Upper lobe of left lung (tissue), 6 donors: ENCODE data around the gene MLLT3. TPM values are rescaled to one million over a fixed set of nuclear protein-coding genes. Genes with fewer than 3 reads are reported as not detected.

ENCODE experiments used
- ATAC-seq, 2 donors: fragments of 200-7000 bp; cut with Tn5 transposase; one replicate each; pipeline ENCODE4 v1.9.1; 2022; ENCODE audit warnings: mild to moderate bottlenecking in 2 of 2, moderate library complexity in 2 of 2; ENCODE audit not compliant: low FRiP score in 2 of 2
- DNase-seq, 2 donors: peaks; one replicate each; pipeline ENCODE4 v3.0.0-alpha.2; 2019 to 2020
- H3K27ac ChIP-seq, 4 donors: fragments of 200-600 bp; sonication (generic); one replicate each; pipeline ENCODE4 v1.5.1; 2016 to 2019
- H3K27me3 ChIP-seq, 4 donors: fragments of 200-600 bp; sonication (generic); one replicate each; pipeline ENCODE4 v1.5.1; 2017 to 2019
- H3K36me3 ChIP-seq, 4 donors: fragments of 200-600 bp; sonication (generic); one replicate each; pipeline ENCODE4 v1.5.1; 2016 to 2019
- H3K4me1 ChIP-seq, 4 donors: fragments of 200-600 bp; sonication (generic); one replicate each; pipeline ENCODE4 v1.5.1; 2018 to 2019
- H3K4me3 ChIP-seq, 4 donors: fragments of 200-600 bp; sonication (generic); one replicate each; pipeline ENCODE4 v1.5.1; 2017 to 2019; ENCODE audit warnings: mild to moderate bottlenecking in 2 of 4, moderate library complexity in 1 of 4
- H3K9me3 ChIP-seq, 4 donors: fragments of 200-600 bp; sonication (generic); one replicate each; pipeline ENCODE4 v1.5.1; 2018 to 2019
- CTCF ChIP-seq, 6 experiments: fragments of 450-650 bp in 4 of 6; fragments of 200-600 bp in 2 of 6; sonication (generic) in 2 of 6; IDR thresholded peaks; one replicate each; pipeline ENCODE4 v1.5.1; 2016 to 2019; ENCODE audit warnings: antibody characterized with exemption in 6 of 6
- EP300 ChIP-seq, 4 donors: sonication (generic); formaldehyde crosslinking; IDR thresholded peaks; one replicate each; pipeline ENCODE4 v1.5.1; 2017; ENCODE audit warnings: antibody characterized with exemption in 4 of 4, control low read depth in 2 of 4
- POLR2A ChIP-seq, 4 donors: fragments of 450-650 bp; IDR thresholded peaks; one replicate each; pipeline ENCODE4 v1.5.1; 2016 to 2017; ENCODE audit warnings: antibody characterized with exemption in 4 of 4, mild to moderate bottlenecking in 2 of 4
- POLR2AphosphoS5 ChIP-seq, 2 donors: sonication (generic); formaldehyde crosslinking; IDR thresholded peaks; one replicate each; pipeline ENCODE4 v1.5.1; 2017; ENCODE audit warnings: antibody characterized with exemption in 2 of 2
- WGBS, 2 donors: methylation state at CpG; one replicate each; pipeline ENCODE4 v1.1.5; 2017 to 2018; 5-methylcytosine and 5-hydroxymethylcytosine counted together
- total RNA-seq, 6 donors: library from RNA; depleted of rRNA in 4 of 6; stranded (reverse); fragments of >200 nt in 4 of 6; gene quantifications; one replicate each; pipeline versions ENCODE4 v1.1.0 to v1.2.1, GENCODE V29; 2016 to 2021
- donor health status: DM: no; HTN: no; CAD: no; lungs with moderate emphysema.
- donor health status: DM: no; HTN: yes; CAD: no; lungs with severe emphysema.

Gene MLLT3
- total RNA-seq, 6 donors from 2014 or later = 13.8 to 30.4 (median 20.9) TPM

DNA sequence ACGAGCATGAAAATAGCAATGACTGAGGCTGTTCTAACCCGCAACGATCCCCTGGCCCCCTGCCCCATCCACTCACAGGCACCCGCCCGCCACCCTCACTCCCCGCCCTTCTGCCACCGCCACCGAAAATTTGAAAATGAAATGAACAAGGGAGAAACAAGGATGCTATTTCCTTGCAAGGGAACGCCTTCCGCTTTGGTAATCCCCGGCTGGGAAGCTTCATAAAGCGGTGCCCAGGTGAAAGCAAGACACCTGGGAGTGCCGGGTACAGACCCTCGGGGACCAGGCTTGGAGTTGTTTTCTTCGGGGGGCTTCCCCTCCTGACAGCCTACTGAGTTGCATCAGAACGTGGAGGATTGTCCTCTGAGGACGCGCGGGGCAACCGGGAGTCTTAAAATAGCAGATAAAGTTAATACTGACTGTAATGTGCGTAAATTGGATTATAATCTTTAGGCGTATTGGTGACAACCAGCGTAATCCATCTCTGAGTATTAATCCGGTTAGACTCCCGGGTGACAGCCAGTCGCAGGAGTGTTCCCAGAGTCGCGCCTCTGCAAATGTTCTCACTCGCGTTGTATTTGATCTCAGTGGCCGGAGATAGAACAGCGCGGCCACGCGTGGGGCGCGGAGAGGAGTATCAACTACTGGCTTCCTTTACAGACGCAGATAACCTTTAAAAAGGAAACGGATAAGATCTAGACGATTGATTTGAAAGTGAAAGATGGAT, 885 bp upstream of the MLLT3 start:
- 0 to 1% methylated on average over 40 of the region's 40 CpGs for WGBS, 2 donors
- no peak for TF ChIP-seq CTCF (IDR thresholded peaks at IDR 0.05)
- TF ChIP-seq EP300 (IDR thresholded peaks at IDR 0.05) = no peak
- TF ChIP-seq POLR2A (IDR thresholded peaks at IDR 0.05) = no peak
- TF ChIP-seq POLR2AphosphoS5 (IDR thresholded peaks at IDR 0.05) = no peak
- Histone ChIP-seq H3K27me3 (no peaks in the 10 kb centered on the region), H3K27ac (peak overlapping the region; percentile 83 to 90 (median 86)), H3K9me3 (no peaks in the 10 kb centered on the region), H3K36me3 (no peaks in the 10 kb centered on the region), H3K4me3 (peak overlapping the region; percentile 60 to 88 (median 74)), H3K4me1 (peaks cover 19 to 44% (median 34%) of the 10 kb centered on the region in 4 donors)
- ATAC-seq (peak in 1 of 2 donors; percentile 32), DNase-seq (peak; percentile 34 to 86)

DNA sequence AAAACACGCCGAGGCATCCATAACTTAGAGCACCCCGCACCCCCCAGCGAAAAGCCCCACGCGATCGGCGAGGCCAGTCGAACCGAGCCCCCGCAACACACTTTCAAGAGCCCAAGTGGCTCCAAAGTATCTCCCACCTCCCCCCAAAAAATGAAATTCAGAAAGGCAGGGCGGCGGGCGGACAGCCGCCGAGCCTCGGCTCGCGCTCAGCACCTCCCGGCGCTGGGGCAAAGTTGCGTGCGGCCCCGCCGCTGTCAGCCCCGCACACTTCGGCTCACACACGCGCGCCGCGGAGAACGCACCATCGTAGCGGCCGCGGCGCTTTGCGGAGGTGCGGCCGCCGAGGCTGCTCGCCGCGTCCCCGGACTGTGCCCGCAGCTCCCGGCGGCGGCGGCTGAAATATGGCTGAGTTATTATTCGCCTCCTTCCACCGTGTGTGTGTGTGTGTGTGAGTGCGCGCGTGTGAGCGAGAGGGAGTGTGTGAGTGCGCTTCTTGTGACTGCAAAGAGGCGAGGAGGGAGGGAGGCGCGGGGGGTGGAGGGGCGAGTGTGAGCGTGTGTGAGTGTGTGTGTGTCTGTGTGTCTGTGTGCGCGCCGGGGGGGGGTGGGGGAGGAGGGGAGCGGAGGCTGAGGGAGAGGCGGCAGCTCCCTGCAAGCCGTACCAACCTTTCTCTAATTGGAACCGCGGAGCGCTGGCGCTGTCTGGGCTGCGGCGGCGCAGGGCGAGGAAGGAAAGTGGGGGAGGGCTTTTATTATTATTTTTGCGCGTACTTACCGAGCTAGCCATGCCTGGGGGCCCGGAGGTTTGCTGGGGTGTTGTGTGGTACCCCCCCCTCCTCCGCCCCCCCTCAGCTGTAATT, 599 bp downstream of the MLLT3 start:
- H3K27ac ChIP-seq = peak overlapping the region; percentile 83 to 90 (median 86)
- H3K9me3 ChIP-seq = no peaks in the 10 kb centered on the region
- DNase-seq (peak; percentile 69 to 89), ATAC-seq (peak; percentile 56 to 86)
- H3K27me3 ChIP-seq = no peaks in the 10 kb centered on the region
- TF ChIP-seq CTCF (IDR thresholded peaks at IDR 0.05) = no peak
- TF ChIP-seq POLR2AphosphoS5 (IDR thresholded peaks at IDR 0.05) = no peak
- no peak for TF ChIP-seq EP300 (IDR thresholded peaks at IDR 0.05)
- TF ChIP-seq POLR2A (IDR thresholded peaks at IDR 0.05) = no peak
- 1% methylated on average over 32 to 74 of the region's 82 CpGs for WGBS, 2 donors
- H3K4me3 ChIP-seq = peak overlapping the region; percentile 60 to 88 (median 74)
- H3K4me1 ChIP-seq = peaks cover 23 to 51% (median 39%) of the 10 kb centered on the region in 4 donors
- H3K36me3 ChIP-seq = no peaks in the 10 kb centered on the region

- no peaks in the 10 kb centered on the region for H3K9me3 ChIP-seq
- H3K36me3 ChIP-seq = no peaks in the 10 kb centered on the region
- peaks cover 23 to 51% (median 40%) of the 10 kb centered on the region in 4 donors for H3K4me1 ChIP-seq
- peak; percentile 36 to 89 for DNase-seq
- TF ChIP-seq POLR2A (IDR thresholded peaks at IDR 0.05) (no peak), EP300 (IDR thresholded peaks at IDR 0.05) (no peak), CTCF (IDR thresholded peaks at IDR 0.05) (no peak), POLR2AphosphoS5 (IDR thresholded peaks at IDR 0.05) (no peak)
- peak in 1 of 2 donors; percentile 4 for ATAC-seq
- peak overlapping the region; percentile 60 to 88 (median 74) for H3K4me3 ChIP-seq
- WGBS, 2 donors = 0 to 1% methylated on average over 54 to 59 of the region's 65 CpGs
- no peaks in the 10 kb centered on the region for H3K27me3 ChIP-seq
- peak overlapping the region; percentile 83 to 90 (median 86) for H3K27ac ChIP-seq
Observed at GRCh38 chr9:20620650-20621470, 1.4 kb downstream of the MLLT3 start.

DNA sequence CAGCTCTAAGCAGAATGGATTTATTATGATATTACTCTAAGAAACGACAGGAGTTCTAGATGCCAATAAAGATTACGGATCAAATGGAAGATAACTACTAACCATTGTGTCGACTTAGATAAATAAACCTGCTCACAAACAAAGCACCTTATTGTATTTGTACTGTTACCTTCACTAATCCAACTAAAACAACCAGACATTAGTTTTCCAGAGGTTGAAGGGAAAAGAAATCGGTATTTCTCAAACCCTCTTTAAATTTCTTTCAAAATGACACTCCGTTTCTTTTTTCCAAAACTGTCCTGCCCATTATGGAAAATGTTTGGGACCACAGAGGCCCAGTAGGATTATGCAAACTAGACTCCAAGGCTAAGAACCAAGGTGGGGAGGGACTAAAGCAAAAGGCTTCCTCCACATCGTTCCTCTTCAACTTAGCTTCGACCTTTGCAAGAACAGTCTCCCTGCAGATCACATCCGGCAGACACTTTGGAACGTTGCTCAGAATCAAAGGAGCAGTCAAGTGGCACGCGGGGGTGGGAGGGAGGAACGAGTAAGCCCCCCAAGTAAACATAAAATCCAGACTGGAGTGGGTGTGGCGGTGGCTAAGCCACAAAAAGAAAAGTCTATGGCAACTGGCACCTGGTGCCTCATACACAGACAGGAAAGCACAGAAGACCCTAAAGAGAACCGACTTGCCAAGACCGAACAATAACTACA, 2.7 kb downstream of the MLLT3 start:
- DNase-seq = peak in 1 of 2 donors; percentile 23

More for the DNA sequence above, 2.7 kb downstream of the MLLT3 start:
- ATAC-seq = no peak
- H3K4me3 ChIP-seq = peak overlapping the region in 3 of 4 donors; percentile 60 to 88 (median 75)
- H3K27me3 ChIP-seq = no peaks in the 10 kb centered on the region
- TF ChIP-seq EP300 (IDR thresholded peaks at IDR 0.05) (no peak), POLR2A (IDR thresholded peaks at IDR 0.05) (no peak), CTCF (IDR thresholded peaks at IDR 0.05) (no peak), POLR2AphosphoS5 (IDR thresholded peaks at IDR 0.05) (no peak)
- peak overlapping the region; percentile 51 to 90 (median 84) for H3K27ac ChIP-seq
- WGBS, 2 donors = 35 to 38% methylated on average over 15 of the region's 15 CpGs
- H3K4me1 ChIP-seq = peaks cover 22 to 49% (median 38%) of the 10 kb centered on the region in 4 donors
- no peaks in the 10 kb centered on the region for H3K9me3 ChIP-seq
- no peaks in the 10 kb centered on the region for H3K36me3 ChIP-seq
